OCI-LY1 (cell line): Measurements from ENCODE around the gene HMX1.

Source experiments
- H2AFZ ChIP-seq: fragments of 200-600 bp; sonication (generic), shearing (Covaris generic); 2 replicates; pipeline ENCODE4 v1.6.0; 2014; ENCODE audit warnings: antibody characterized with exemption, mild to moderate bottlenecking, low read length
- H3F3A ChIP-seq: fragments of 200-600 bp; sonication (generic), shearing (Covaris generic); 2 replicates; pipeline ENCODE4 v1.6.0; 2014; ENCODE audit warnings: mild to moderate bottlenecking, antibody characterized with exemption, low read length, moderate library complexity; ENCODE audit not compliant: insufficient read depth
- H3K27ac ChIP-seq: fragments of 200-600 bp; sonication (generic); 2 replicates; pipeline ENCODE4 v1.5.1; 2014; ENCODE audit warnings: low read length, mixed run types, mild to moderate bottlenecking, low read depth; ENCODE audit not compliant: poor library complexity, severe bottlenecking
- H3K27me3 ChIP-seq: fragments of 200-600 bp; sonication (generic); 2 replicates; pipeline ENCODE4 v1.6.0; 2014; ENCODE audit warnings: antibody characterized with exemption, mild to moderate bottlenecking, low read length, moderate library complexity; ENCODE audit not compliant: insufficient read depth
- H3K36me3 ChIP-seq: fragments of 200-600 bp; sonication (generic); 2 replicates; pipeline ENCODE4 v1.6.1; 2014; ENCODE audit warnings: mild to moderate bottlenecking, antibody characterized with exemption, low read length, moderate library complexity, mixed read lengths; ENCODE audit not compliant: insufficient read depth
- H3K4me1 ChIP-seq: fragments of 200-600 bp; sonication (generic); 2 replicates; pipeline ENCODE4 v1.5.1; 2014; ENCODE audit warnings: mild to moderate bottlenecking, low read length, moderate library complexity; ENCODE audit not compliant: insufficient read depth, severe bottlenecking
- H3K4me2 ChIP-seq: fragments of 200-600 bp; sonication (generic), shearing (Covaris generic); 2 replicates; pipeline ENCODE4 v1.6.1; 2014; ENCODE audit warnings: low read length
- H3K4me3 ChIP-seq: fragments of 200-600 bp; sonication (generic); 2 replicates; pipeline ENCODE4 v1.5.1; 2014; ENCODE audit warnings: low read length, low read depth, mild to moderate bottlenecking, mixed read lengths; ENCODE audit not compliant: poor library complexity, severe bottlenecking
- H3K79me2 ChIP-seq: fragments of 200-600 bp; shearing (Covaris generic); 2 replicates; pipeline ENCODE4 v1.6.1; 2016; ENCODE audit warnings: mixed run types, low read length, mixed read lengths; ENCODE audit not compliant: insufficient read depth
- H3K9ac ChIP-seq: fragments of 200-600 bp; sonication (generic), shearing (Covaris generic); 2 replicates; pipeline ENCODE4 v1.6.1; 2014; ENCODE audit warnings: mild to moderate bottlenecking, low read length, mixed read lengths
- H3K9me2 ChIP-seq: fragments of 200-600 bp; sonication (generic), shearing (Covaris generic); 2 replicates; pipeline ENCODE4 v1.6.1; 2014; ENCODE audit warnings: low read depth, mild to moderate bottlenecking, low read length, mixed read lengths
- H3K9me3 ChIP-seq: fragments of 200-600 bp; shearing (Covaris generic); 2 replicates; pipeline ENCODE4 v1.6.1; 2014; ENCODE audit warnings: low read length, mixed read lengths
- H4K20me1 ChIP-seq: fragments of 200-600 bp; sonication (generic), shearing (Covaris generic); 2 replicates; pipeline ENCODE4 v1.6.0; 2016; ENCODE audit warnings: mild to moderate bottlenecking, low read length; ENCODE audit not compliant: insufficient read depth
- EZH2 ChIP-seq: fragments of 200-600 bp; sonication (generic), shearing (Covaris generic); IDR thresholded peaks from 2 replicates; pipeline ENCODE4 v1.8.0; 2017; ENCODE audit warnings: borderline replicate concordance, mixed run types, mild to moderate bottlenecking, antibody characterized with exemption, low read length, moderate library complexity, mixed read lengths
- TF ChIP-seq, protein P1 (sequence below): fragments of 200-600 bp; sonication (generic), shearing (Covaris generic); IDR thresholded peaks from 2 replicates; pipeline ENCODE4 v1.5.1; 2017; ENCODE audit warnings: mild to moderate bottlenecking, antibody characterized with exemption, low read length, moderate library complexity, mixed read lengths

Gene HMX1

DNA sequence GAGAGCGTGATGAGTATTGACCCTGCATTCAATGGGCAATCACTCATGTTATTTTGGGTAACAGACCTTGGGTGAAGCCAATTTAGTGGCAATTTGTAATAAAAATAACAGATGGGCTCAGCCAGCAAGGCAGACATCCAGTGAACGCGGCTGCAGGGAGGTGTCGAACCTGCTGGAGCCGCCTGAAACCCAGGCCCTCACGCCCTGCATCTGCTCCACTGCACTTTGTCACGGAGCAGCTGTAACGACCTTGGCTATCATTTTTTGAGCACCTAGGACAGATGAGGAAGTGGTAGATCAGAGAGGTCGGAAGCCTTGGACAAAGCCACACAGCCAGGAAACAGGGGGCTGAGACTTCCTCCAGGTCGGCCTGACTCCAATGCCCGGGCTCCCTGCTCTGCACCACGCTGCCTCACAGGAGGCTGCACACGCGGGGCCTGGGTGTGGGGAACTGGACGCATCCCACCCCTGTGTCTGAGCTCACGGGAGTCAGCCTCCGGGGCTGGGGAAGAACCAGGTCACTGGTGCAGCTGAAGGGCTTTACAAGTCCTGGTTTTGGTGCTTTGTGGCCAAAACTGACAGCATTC is 19.4 kb downstream of the HMX1 start:
- no peak overlapping the region for H2AFZ ChIP-seq
- H3K4me3 ChIP-seq, result no peak overlapping the region
- H3K79me2 ChIP-seq, result no peaks in the 10 kb centered on the region
- TF ChIP-seq, protein P1, sequence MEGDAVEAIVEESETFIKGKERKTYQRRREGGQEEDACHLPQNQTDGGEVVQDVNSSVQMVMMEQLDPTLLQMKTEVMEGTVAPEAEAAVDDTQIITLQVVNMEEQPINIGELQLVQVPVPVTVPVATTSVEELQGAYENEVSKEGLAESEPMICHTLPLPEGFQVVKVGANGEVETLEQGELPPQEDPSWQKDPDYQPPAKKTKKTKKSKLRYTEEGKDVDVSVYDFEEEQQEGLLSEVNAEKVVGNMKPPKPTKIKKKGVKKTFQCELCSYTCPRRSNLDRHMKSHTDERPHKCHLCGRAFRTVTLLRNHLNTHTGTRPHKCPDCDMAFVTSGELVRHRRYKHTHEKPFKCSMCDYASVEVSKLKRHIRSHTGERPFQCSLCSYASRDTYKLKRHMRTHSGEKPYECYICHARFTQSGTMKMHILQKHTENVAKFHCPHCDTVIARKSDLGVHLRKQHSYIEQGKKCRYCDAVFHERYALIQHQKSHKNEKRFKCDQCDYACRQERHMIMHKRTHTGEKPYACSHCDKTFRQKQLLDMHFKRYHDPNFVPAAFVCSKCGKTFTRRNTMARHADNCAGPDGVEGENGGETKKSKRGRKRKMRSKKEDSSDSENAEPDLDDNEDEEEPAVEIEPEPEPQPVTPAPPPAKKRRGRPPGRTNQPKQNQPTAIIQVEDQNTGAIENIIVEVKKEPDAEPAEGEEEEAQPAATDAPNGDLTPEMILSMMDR, result no peak
- TF ChIP-seq EZH2, result no peak
- no peaks in the 10 kb centered on the region for H3K4me1 ChIP-seq
- no peaks in the 10 kb centered on the region for H3K27me3 ChIP-seq
- H3K9ac ChIP-seq, result no peak overlapping the region
- no peaks in the 10 kb centered on the region for H3K9me2 ChIP-seq
- H3K9me3 ChIP-seq, result no peaks in the 10 kb centered on the region
- H3K27ac ChIP-seq, result no peak overlapping the region
- H4K20me1 ChIP-seq, result no peaks in the 10 kb centered on the region
- H3F3A ChIP-seq, result no peaks in the 10 kb centered on the region
- no peak overlapping the region for H3K4me2 ChIP-seq
- no peaks in the 10 kb centered on the region for H3K36me3 ChIP-seq

DNA sequence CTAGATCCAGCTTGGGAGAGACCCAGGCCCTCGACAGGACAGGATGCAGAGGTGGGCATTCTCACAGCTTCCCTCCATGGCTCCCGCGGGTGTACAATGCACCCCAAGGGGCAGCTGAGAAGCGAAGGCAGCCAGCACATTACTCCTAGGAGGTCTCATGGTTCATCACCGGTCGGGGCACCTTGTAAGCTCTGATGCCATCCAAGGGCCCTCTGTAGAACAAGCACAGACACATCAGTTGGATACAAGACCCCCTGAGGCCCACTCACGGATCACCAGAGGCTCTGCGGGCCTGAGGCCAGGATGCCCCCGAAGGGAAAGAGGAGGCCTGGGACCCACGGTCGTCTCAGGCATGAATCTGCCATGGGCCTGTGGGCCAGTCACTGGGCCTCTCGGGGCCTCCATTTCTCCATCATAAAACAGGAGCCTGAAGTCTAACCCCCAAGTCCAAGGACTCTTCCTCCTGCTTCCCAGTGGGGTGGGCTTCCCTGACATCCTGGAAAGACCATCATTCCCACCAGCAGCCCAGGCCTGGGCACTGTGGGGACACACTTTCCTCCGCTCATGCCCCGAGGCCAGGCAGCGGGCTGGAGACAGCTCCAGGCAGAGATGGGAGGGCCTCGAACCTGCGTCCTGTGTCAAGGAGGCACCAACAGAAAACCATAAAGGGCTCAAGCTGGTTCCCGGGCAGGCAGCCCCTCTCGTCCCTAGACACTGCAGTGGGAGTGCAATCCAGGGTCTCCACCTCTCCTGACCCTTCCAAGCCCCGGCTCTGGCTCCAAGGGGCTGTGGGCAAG is 20.1 kb downstream of the HMX1 start:
- Histone ChIP-seq H3K9me3 (no peaks in the 10 kb centered on the region), H3K79me2 (no peaks in the 10 kb centered on the region), H3K9me2 (no peaks in the 10 kb centered on the region), H3F3A (no peaks in the 10 kb centered on the region), H3K4me2 (no peak overlapping the region), H4K20me1 (no peaks in the 10 kb centered on the region), H3K4me3 (no peak overlapping the region), H3K27ac (no peak overlapping the region), H3K36me3 (no peaks in the 10 kb centered on the region), H3K4me1 (no peaks in the 10 kb centered on the region), H2AFZ (no peak overlapping the region), H3K9ac (no peak overlapping the region), H3K27me3 (no peaks in the 10 kb centered on the region)
- TF ChIP-seq EZH2, result no peak
- TF ChIP-seq, protein P1, result no peak

DNA sequence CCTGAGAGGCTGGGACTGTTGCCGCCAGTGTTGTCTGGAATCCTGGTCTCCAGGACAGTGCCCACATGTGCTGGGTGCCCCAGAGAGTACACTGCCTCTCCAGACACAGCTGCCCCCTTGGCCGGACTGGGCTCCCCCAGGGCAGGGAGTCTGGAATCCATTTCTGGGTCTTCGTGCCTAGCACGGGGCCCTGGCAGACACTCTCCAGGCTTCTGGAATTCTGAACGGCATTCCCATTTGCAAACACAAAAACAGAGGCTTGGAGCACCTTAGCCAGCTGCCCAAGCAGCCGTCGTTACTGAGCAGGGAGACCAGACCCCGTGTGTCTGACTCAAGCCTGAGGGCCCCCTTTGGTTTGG is 20.8 kb downstream of the HMX1 start:
- no peak overlapping the region for H3K27ac ChIP-seq
- no peak overlapping the region for H3K9ac ChIP-seq
- no peaks in the 10 kb centered on the region for H3K9me2 ChIP-seq
- no peak for TF ChIP-seq EZH2
- TF ChIP-seq, protein P1, result no peak
- no peak overlapping the region for H3K4me2 ChIP-seq
- no peak overlapping the region for H3K4me3 ChIP-seq
- no peaks in the 10 kb centered on the region for H3F3A ChIP-seq
- H3K79me2 ChIP-seq, result no peaks in the 10 kb centered on the region
- no peaks in the 10 kb centered on the region for H3K9me3 ChIP-seq
- no peaks in the 10 kb centered on the region for H3K27me3 ChIP-seq
- no peaks in the 10 kb centered on the region for H4K20me1 ChIP-seq
- no peaks in the 10 kb centered on the region for H3K36me3 ChIP-seq
- no peak overlapping the region for H2AFZ ChIP-seq
- H3K4me1 ChIP-seq, result no peaks in the 10 kb centered on the region
